Hepatocyte (in vitro differentiated cells): ENCODE results near the gene YBX3. TPM values are rescaled to one million over a fixed set of nuclear protein-coding genes. Genes with fewer than 3 reads are reported as not detected.

Source experiments
- DNase-seq: peaks from one replicate; pipeline ENCODE4 v3.0.0-alpha.2; 2016; ENCODE audit warnings: low spot score
- H2AFZ ChIP-seq: fragments of 200-600 bp; sonication (generic); 2 replicates; pipeline ENCODE4 v1.6.0; 2016; ENCODE audit warnings: antibody characterized with exemption, mild to moderate bottlenecking
- H3K27ac ChIP-seq: fragments of 200-600 bp; sonication (generic); 2 replicates; pipeline ENCODE4 v1.5.1; 2016; ENCODE audit warnings: mild to moderate bottlenecking
- H3K27me3 ChIP-seq: fragments of 200-600 bp; sonication (generic); 2 replicates; pipeline ENCODE4 v1.6.1; 2016
- H3K36me3 ChIP-seq: fragments of 200-600 bp; sonication (generic); replicated peaks from 2 replicates; pipeline ENCODE4 v1.5.1; 2016; ENCODE audit warnings: low read depth; ENCODE audit not compliant: insufficient read depth
- H3K4me1 ChIP-seq: fragments of 200-600 bp; sonication (generic); 2 replicates; pipeline ENCODE4 v1.5.1; 2016; ENCODE audit warnings: mild to moderate bottlenecking, moderate library complexity; ENCODE audit not compliant: insufficient read depth
- H3K4me2 ChIP-seq: fragments of 200-600 bp; sonication (generic); 2 replicates; pipeline ENCODE4 v1.6.0; 2016
- H3K4me3 ChIP-seq: fragments of 200-600 bp; sonication (generic); 2 replicates; pipeline ENCODE4 v1.5.1; 2016; ENCODE audit warnings: mild to moderate bottlenecking
- H3K79me2 ChIP-seq: fragments of 200-600 bp; sonication (generic); 2 replicates; pipeline ENCODE4 v1.6.0; 2017; ENCODE audit warnings: mild to moderate bottlenecking
- H3K9me2 ChIP-seq: fragments of 200-600 bp; sonication (generic); replicated peaks from 2 replicates; pipeline ENCODE4 v1.6.0; 2017; ENCODE audit warnings: mild to moderate bottlenecking; ENCODE audit not compliant: insufficient read depth
- H3K9me3 ChIP-seq: fragments of 200-600 bp; sonication (generic); 2 replicates; pipeline ENCODE4 v1.5.1; 2016; ENCODE audit warnings: low read depth, mild to moderate bottlenecking
- H4K20me1 ChIP-seq: fragments of 200-600 bp; sonication (generic); 2 replicates; pipeline ENCODE4 v1.6.0; 2016; ENCODE audit warnings: mild to moderate bottlenecking; ENCODE audit not compliant: insufficient read depth, poor library complexity, severe bottlenecking
- CTCF ChIP-seq: fragments of 200-600 bp; sonication (generic); IDR thresholded peaks from 2 replicates; pipeline ENCODE4 v1.5.1; 2016; ENCODE audit warnings: antibody characterized with exemption, mild to moderate bottlenecking; ENCODE audit not compliant: poor library complexity
- EZH2 ChIP-seq: fragments of 200-600 bp; sonication (generic); IDR thresholded peaks from 2 replicates; pipeline ENCODE4 v1.6.1; 2016; ENCODE audit warnings: antibody characterized with exemption, mild to moderate bottlenecking, borderline replicate concordance
- EZH2phosphoT487 ChIP-seq: fragments of 200-600 bp; sonication (generic); IDR thresholded peaks from one replicate; pipeline ENCODE4 v1.6.1; 2018; ENCODE audit warnings: antibody characterized with exemption, mild to moderate bottlenecking, low read depth, moderate library complexity; ENCODE audit not compliant: unreplicated experiment, severe bottlenecking
- WGBS: methylation state at CpG from one replicate; pipeline ENCODE4 v1.1.6; 2016; ENCODE audit warnings: low lambda C conversion rate; ENCODE audit errors: missing lambda C conversion rate; 5-methylcytosine and 5-hydroxymethylcytosine counted together
- polyA plus RNA-seq: library from polyadenylated mRNA; unstranded; fragments of >200 nt; fragmentation: Nextera tagmentation; extraction: Ambion mirVana; gene quantifications from 2 replicates; pipeline ENCODE4 v1.2.1, GENCODE V29; 2016
- total RNA-seq: library from RNA; depleted of rRNA; stranded (reverse); fragments of >200 nt; gene quantifications from 2 replicates; pipeline ENCODE4 v1.2.3, GENCODE V29; 2014

The YBX3 gene
- total and polyA plus RNA-seq, 2 experiments from 2014 or later: 83.4 to 218 TPM

- H4K20me1 ChIP-seq: peaks cover 21% of the 10 kb centered on the region
Observed at GRCh38 chr12:10716704-10717315, 6.3 kb downstream of the YBX3 start.

GRCh38 chr12:10716277-10716676, 6.8 kb downstream of the YBX3 start:
- no peak for DNase-seq
- Histone ChIP-seq H3K4me1 (peaks cover 20% of the 10 kb centered on the region), H3K27ac (peak overlapping the region; percentile 78), H3K9me3 (no peaks in the 10 kb centered on the region), H3K36me3 (no peaks in the 10 kb centered on the region), H3K79me2 (peaks cover 70% of the 10 kb centered on the region), H3K9me2 (no peaks in the 10 kb centered on the region), H3K27me3 (no peaks in the 10 kb centered on the region), H3K4me3 (no peak overlapping the region), H4K20me1 (peaks cover 20% of the 10 kb centered on the region), H3K4me2 (peak overlapping the region; percentile 88), H2AFZ (no peak overlapping the region)
- TF ChIP-seq EZH2: no peak
- no peak for TF ChIP-seq CTCF
- no peak for TF ChIP-seq EZH2phosphoT487
- 66% methylated on average over 4 of the region's 4 CpGs for WGBS

More at GRCh38 chr12:10716704-10717315, 6.3 kb downstream of the YBX3 start:
- TF ChIP-seq EZH2: no peak
- TF ChIP-seq CTCF: no peak
- TF ChIP-seq EZH2phosphoT487: no peak
- no peaks in the 10 kb centered on the region for H3K9me2 ChIP-seq
- DNase-seq: peak; percentile 74
- H2AFZ ChIP-seq: no peak overlapping the region
- no peaks in the 10 kb centered on the region for H3K36me3 ChIP-seq
- H3K4me2 ChIP-seq: peak overlapping the region; percentile 88
- WGBS: 24% methylated on average over 6 of the region's 6 CpGs
- H3K27ac ChIP-seq: peak overlapping the region; percentile 78
- no peaks in the 10 kb centered on the region for H3K27me3 ChIP-seq
- H3K4me3 ChIP-seq: no peak overlapping the region
- H3K4me1 ChIP-seq: peaks cover 20% of the 10 kb centered on the region
- no peaks in the 10 kb centered on the region for H3K9me3 ChIP-seq
- peaks cover 73% of the 10 kb centered on the region for H3K79me2 ChIP-seq

- Histone ChIP-seq H3K27ac (no peak overlapping the region), H3K4me1 (peaks cover 20% of the 10 kb centered on the region), H2AFZ (no peak overlapping the region), H3K36me3 (no peaks in the 10 kb centered on the region), H3K9me3 (no peaks in the 10 kb centered on the region), H3K9me2 (no peaks in the 10 kb centered on the region), H3K27me3 (no peaks in the 10 kb centered on the region), H4K20me1 (peaks cover 14% of the 10 kb centered on the region), H3K4me3 (no peak overlapping the region), H3K79me2 (peaks cover 62% of the 10 kb centered on the region), H3K4me2 (no peak overlapping the region)
- 99% methylated on average over 6 of the region's 6 CpGs for WGBS
- TF ChIP-seq EZH2 (no peak), CTCF (no peak), EZH2phosphoT487 (no peak)
- no peak for DNase-seq
Observed at GRCh38 chr12:10715491-10715890, 7.6 kb downstream of the YBX3 start.
